Metanephros (tissue), 2 donors: Measurements from ENCODE around the gene ZNF132. TPM values are rescaled to one million over a fixed set of nuclear protein-coding genes. Genes with fewer than 3 reads are reported as not detected.

Source experiments
- small RNA-seq: library from RNA; depleted of rRNA; stranded (forward); fragments of <200 nt; gene quantifications from one replicate; pipeline ENCODE3, GENCODE V24; 2014; ENCODE audit warnings: low replicate concordance
- total RNA-seq: library from RNA; depleted of rRNA; stranded (reverse); fragments of >200 nt; gene quantifications from one replicate; pipeline ENCODE4 v1.2.3, GENCODE V29; 2014

The ZNF132 gene
- total RNA-seq = 11.8 TPM

DNA sequence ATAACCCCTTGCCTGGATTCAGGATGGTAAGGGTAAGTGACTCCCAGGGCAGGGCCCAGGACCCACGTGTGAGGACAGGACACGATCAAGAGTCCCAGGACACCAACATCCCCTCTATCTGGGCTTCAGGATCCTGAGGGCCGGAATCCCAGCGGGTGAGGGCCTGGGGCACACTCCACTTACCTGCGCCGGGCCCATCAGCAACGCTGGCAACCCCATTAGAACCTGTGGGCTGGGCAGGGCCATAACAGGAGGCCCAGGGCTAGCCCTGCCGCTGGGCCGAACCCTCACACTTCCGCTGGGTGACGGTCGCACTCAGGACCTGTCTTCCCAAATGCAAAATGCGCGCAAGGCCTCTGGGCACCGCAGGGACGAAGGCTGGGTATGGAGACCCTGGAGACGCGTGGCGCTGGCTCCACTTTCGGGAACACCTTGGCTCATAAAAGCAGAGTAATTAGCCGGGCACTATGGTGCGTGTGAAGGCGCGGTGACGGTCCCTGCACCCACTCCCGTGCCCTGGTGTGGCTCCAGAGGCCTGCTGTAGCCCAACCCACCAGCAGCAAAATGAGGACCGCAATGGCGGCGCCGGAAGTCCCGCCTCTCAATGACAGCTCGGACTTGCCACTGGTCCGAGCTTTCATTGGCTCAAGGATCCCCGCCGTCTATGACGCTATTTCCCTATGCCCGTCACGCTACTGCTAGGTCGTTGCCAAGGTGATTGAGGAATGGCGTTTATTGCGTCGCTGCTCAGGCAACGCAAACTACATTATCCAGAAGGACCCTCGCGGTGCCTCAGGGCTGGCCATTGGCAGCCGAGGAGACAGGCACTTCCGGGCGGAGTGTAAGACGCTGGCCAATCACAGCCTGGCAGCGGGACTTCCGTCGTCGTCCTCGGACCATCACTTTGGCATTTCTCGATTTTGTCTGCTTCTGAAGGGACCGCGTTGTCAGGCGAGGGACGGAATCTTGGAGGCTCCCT lies at the start of gene ZNF132:
Gene ZNF132, minus strand, starts transcription at position 578 of the 979 bp plus-strand sequence. Its CDS starts 332 bp downstream, at position 246.

DNA sequence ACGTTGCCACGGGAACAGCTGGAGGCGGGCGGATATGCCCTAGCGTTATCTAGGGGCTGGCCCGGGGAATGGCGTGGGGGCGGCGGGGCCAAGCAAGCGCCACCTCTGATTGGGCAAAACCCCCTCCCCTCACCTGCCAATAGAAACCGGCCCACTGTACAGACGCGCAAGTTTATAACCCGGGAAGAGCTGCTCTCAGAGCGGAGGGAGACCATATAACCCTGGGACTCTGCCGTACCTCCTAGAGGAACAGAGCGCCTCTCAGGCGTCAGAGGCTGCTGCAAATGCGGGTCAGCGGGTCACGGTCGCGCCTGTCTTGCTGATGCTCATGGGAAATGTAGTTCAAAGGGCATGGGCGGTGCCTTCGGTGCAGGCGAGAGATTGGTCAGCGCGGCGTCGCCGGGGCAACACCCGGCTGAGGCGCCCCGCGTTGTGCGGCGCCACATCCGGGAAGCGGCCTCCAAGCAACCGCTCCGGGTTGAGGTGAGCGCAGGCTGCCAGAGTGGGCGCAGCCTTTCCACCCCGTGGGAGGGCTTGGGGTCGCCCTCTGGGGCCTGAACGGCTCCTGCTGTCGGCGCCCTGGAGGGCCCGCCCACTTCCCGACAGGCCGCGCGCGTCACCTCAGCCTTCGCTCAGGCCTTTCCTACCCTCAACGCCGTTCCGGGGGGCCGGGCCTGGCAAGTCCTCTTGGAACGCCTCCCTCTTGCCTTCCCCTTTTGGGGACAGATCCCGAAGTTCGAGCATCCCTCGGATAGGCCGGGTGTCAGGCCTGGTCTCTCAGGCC lies 36.0 kb upstream of the ZNF132 start, which contains the start of gene ZNF446:
Gene ZNF446, plus strand, starts transcription at position 639 of the 784 bp plus-strand sequence. CDS start 867 bp downstream, outside the sequence.

GRCh38 chr19:58466760-58467589 lies 27.0 kb upstream of the ZNF132 start, which contains the start of gene ZNF324:
Gene ZNF324, plus strand, starts transcription at chr19:58467080. Its CDS starts 2,106 bp downstream, at chr19:58469186.

GRCh38 chr19:58451358-58452101 lies 11.6 kb upstream of the ZNF132 start, which contains the start of gene ZNF324B:
Gene ZNF324B, plus strand, starts transcription at chr19:58451622. Its CDS starts 2,080 bp downstream, at chr19:58453702.

GRCh38 chr19:58408152-58409009 lies 31.6 kb downstream of the ZNF132 start, which contains the start of gene ZNF584:
Gene ZNF584, plus strand, starts transcription at chr19:58408649. Its CDS starts 499 bp downstream, at chr19:58409148.

DNA sequence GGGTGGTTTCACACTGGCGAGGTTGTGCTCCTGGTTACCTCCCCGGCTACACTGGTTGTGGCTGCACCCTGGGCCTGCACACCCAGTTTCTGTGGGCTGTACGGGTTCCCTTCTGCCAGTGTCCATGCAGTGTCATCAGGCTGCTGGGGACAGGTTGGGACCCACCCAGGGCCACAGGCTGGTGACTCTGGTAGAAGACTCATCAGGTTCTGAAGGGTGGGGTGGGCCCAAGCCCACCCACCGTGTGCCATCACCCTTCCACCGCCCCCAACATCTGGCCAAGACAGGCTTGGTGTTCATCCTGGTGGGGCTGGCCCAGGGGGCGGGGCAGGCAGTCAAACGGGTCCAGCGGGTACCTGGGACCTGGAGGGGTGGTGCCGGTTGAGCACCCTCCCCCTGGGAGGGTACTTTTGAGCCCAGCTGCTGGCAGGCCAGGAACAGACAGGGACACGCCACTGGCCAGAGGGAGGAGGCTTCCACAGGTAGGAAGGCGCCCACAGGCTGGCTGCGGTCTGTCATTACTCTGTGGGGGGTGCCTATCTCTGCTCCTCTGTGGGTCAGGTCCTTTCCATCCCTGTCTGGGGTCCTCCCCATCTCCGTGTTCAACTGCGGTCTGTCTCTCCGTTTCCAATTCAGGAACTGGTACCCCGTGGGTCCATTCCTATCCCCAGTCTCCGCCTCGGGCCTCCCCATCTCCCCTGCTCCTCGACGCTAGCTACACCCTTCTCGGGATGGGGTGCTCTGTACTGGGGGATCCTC lies 44.6 kb downstream of the ZNF132 start, which contains the start of gene RNF225:
Gene RNF225, plus strand, starts transcription at position 437 of the 759 bp plus-strand sequence. CDS start 434 bp downstream, outside the sequence.

GRCh38 chr19:58386576-58387337 lies 53.2 kb downstream of the ZNF132 start, which contains the start of gene RPS5:
Gene RPS5, plus strand, starts transcription at chr19:58387269. Its CDS starts 869 bp downstream, at chr19:58388138.

Small RNA genes within 50 kb of the gene (small RNA-seq; reads per million reads assigned to genes)
- gene MIR4754 (not detected), gene RNU6-1337P (not detected)

Other genes starting within 250 kb of the ZNF132 start
- gene ZNF544, start 211.2 kb downstream of the ZNF132 start, total RNA-seq = 57.1 TPM
- gene ZNF8, start 161.2 kb downstream of the ZNF132 start, total RNA-seq = 10.9 TPM
- gene ERVK3-1, start 134.8 kb downstream of the ZNF132 start, total RNA-seq = 38.0 TPM
- gene ZSCAN22, start 113.2 kb downstream of the ZNF132 start, total RNA-seq = 2.7 TPM
- 4.3 TPM for gene A1BG, start 86.7 kb downstream of the ZNF132 start, total RNA-seq
- gene ZNF497, start 77.4 kb downstream of the ZNF132 start, total RNA-seq = 7.1 TPM
- gene ZNF837, start 59.1 kb downstream of the ZNF132 start, total RNA-seq = 4.7 TPM
- 1,732 TPM for gene RPS5, start 52.9 kb downstream of the ZNF132 start, total RNA-seq
- not detected for gene RNF225, start 44.5 kb downstream of the ZNF132 start, total RNA-seq
- gene ZNF584, start 31.5 kb downstream of the ZNF132 start, total RNA-seq = 27.2 TPM
- gene ZNF324B, start 11.5 kb upstream of the ZNF132 start, total RNA-seq = 13.7 TPM
- 24.7 TPM for gene ZNF324, start 26.9 kb upstream of the ZNF132 start, total RNA-seq
- gene ZNF446, start 36.2 kb upstream of the ZNF132 start, total RNA-seq = 18.7 TPM
- 6.9 TPM for gene SLC27A5, start 71.8 kb upstream of the ZNF132 start, total RNA-seq
- 12.1 TPM for gene ZBTB45, start 79.7 kb upstream of the ZNF132 start, total RNA-seq
- 422 TPM for gene TRIM28, start 103.9 kb upstream of the ZNF132 start, total RNA-seq
- 77.3 TPM for gene CHMP2A, start 115.0 kb upstream of the ZNF132 start, total RNA-seq
- gene UBE2M, start 118.5 kb upstream of the ZNF132 start, total RNA-seq = 64.5 TPM
- 37.2 TPM for gene MZF1, start 133.2 kb upstream of the ZNF132 start, total RNA-seq